GM18511 (cell line): ENCODE measurements around the gene MAMLD1.

Experiments
- ATAC-seq: cut with Tn5 transposase; IDR thresholded peaks from one replicate; pipeline ENCODE4 v1.9.1; 2021; ENCODE audit warnings: mild to moderate bottlenecking, moderate library complexity; ENCODE audit not compliant: unreplicated experiment

The MAMLD1 gene

DNA sequence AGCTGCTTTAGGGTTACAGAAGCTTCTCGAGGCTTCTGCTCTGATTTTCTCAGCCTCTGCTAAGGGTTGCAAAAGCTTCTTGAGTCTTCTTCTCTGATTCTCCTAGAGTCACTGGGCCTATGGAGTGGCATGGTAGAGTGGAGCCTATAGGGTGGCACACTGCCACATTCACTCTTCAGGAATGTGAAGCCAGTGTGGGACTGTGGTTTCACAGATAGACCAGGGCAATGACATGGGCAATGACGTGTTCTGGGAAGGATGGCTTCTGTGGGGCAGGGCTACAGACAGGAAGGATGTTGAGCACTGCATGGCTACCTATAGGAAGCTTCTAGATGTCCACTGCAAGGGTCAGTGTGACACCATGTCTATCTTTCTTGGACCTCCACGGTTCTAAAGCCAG, 11.0 kb upstream of the MAMLD1 start:
- ATAC-seq, result no peak

- no peak for ATAC-seq
These were observed 10.5 kb upstream of the MAMLD1 start for GRCh38 chrX:150352581-150352980.

DNA sequence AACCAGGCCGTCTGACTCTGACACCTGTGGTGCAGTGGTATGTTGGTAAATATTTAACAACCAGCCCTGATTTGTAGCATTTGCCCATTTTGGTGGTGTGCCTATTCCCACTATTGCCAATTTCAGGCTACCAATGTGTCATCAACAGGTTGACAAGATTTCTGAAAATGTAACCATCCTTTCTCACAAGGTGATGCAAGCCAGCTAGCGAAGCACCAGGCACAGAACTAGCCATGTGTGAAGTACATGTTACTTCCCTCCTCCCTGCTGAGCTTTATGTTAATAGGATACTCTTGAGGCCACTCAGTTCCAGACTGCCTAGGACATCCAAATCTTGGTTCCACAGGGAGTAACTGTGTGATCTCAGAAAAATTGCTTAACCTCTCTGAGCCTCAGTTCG, 7.2 kb upstream of the MAMLD1 start:
- ATAC-seq, result no peak

- no peak for ATAC-seq
These were observed 5.3 kb upstream of the MAMLD1 start for GRCh38 chrX:150357790-150358189.

DNA sequence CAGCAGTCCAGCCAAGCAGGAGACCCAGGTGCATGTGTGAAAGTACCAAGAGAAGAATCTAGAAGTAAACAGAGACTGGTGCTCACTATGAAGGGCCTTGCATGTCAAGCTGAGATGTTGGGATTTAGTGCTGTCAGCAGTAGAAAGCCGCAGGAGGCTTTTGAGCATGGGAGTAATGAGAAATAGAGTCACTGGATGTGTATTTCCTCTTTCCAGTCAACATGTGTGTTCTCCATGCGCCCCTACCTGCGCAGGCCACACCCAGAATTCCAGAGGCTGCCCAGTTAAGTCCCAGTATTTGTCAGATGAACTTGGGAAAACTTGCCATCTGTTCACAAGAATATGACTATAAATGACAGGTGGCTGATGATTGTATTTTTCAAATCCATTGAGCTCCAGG, 4.5 kb upstream of the MAMLD1 start:
- ATAC-seq, result no peak

DNA sequence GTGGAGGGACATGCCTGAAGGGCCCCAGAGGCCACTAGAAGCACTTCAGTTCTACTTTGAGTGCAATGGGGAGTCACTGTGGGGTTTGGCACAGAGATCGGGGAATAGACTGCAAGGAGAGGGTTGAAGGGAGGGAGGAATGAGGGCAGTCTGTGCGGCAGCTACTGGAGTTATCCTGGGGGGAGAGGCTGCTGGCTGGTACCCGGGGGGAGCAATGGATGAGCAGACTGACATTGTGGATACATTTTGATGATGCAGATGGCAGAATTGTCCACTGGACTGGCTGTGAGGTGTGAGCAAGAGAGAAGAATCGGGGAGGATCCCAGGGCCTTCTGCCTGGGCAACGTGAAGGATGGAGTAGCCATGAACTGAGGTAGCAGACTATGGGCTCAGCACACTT, 2.8 kb upstream of the MAMLD1 start:
- no peak for ATAC-seq

- ATAC-seq, result no peak
These were observed 1.9 kb upstream of the MAMLD1 start for GRCh38 chrX:150361070-150361776.

- ATAC-seq, result no peak
These were observed 1.3 kb upstream of the MAMLD1 start for GRCh38 chrX:150361777-150362351.

GRCh38 chrX:150363561-150364346, 637 bp downstream of the MAMLD1 start:
- ATAC-seq, result no peak

DNA sequence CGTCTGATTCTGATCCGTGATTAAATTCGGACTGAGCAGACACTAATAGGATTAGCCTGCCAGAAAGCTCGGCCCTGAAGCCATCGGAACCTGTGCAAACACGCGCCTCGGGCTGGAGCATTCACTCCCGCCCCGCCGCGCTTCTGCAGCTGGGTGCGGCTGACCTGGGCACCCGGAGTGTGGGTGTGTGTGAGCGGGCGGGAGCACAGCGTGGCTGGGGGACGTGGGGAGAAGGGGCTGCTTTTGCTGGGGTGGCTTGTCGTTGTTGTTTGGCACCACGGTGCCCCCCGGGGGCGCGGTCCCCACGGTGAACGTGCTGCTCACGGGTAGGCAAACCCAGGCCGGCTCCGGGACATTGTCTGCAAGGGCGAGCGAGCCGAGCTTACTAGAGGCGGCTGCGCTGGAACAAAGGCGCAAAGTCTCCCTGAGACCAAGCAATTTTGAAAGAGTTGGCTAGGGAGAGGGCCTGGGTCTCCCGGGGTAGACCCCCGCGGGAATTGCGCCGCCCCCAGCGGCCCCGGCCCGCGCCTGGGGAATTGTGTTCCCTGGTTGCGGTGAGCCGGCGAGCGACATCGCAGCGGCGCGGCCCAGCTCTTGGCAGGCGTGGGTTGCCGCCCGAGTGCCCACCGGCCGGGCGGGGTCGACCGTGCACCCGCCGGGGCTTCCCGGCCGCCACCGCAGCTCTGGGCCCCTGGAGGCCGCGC, 1.4 kb downstream of the MAMLD1 start:
- no peak for ATAC-seq

DNA sequence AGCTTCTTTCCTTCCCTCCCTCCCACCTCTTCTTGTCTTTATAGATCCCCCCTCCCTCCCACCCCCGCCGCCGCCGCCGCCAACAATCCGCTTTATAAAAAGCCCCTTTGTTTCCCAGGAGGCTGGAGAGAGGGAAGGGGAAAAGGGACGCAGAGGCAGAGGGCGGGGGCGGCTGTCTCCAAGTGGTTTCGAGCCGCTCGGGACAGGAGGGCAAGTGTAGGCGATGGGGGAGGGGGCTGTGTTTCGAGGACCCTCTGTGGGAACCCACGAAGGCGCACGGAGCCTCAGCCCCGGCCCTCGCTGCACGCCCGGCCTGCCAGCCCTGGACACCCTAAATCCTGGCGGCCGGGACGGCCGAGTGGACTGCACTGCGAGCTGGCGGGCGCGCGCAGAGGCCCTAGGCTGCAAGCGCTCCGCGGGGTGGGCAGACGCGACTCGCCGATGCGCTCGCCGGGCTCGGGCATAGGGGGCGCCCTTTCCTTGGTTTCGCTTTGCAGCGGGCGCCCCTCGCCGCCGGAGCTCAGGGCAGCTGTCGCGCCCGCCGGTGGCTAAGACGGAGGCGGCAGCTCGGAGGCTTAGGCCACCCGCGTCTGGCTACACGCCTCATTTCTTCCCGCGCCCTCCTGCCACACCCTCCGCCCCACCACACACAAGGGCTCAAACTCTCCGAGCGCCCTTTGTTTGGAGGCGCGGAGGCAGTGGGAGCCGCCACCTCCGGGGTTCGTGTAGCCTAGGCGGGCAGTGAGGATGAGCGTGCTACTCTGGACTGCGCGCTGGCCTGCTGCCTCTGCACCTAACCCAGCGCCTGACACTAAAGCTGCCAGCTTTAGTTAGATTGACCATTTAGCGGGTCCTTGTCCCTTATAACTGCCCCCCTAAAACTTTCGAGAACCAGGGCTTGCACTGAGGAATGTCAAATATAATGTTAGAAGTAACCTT, 2.2 kb downstream of the MAMLD1 start:
- ATAC-seq, result no peak

DNA sequence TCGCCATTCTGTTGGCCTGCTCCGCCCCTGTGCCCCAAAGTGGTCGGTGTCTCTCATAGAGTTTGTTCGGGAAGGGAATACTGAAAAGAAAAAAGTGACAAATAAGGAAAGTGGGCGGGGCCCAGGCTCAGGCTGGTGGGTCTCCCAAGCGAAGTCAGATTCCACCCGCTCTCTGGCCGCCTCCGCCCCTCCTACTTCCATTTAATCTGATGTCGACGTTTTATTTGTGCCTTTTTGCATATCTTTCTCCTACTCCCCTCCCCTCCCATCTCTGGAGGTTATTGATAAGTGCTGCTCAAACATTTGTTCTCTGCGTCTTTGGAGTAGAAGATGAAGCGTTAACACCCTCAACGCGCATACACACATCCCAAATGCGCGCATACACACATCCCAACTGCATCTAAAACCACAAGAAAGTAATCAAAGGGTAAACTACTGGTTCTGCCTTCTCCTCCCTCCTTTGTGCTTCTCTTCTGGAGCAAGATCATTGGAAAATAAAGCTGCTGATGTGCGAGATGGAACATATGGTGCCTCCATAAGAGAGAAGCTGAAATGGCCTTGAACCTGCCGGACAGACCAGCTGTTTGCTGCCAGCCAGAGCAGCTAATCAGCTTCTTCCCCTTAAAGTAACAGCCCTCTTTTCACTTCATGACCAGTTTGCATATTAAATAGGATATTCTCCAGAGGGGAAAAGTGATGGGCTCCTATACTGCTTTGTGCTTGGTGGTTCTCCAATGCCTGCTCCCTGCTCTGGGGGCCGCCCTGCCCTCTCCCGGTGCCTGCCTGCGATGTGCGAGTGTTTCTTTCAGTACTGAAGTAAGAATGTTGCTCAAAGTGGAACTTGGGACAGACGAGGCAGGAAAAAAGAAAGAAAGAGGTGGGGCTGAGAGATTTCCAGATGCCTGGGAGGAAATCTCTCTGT, 3.1 kb downstream of the MAMLD1 start:
- no peak for ATAC-seq

GRCh38 chrX:150366951-150367545, 3.9 kb downstream of the MAMLD1 start:
- ATAC-seq, result no peak

DNA sequence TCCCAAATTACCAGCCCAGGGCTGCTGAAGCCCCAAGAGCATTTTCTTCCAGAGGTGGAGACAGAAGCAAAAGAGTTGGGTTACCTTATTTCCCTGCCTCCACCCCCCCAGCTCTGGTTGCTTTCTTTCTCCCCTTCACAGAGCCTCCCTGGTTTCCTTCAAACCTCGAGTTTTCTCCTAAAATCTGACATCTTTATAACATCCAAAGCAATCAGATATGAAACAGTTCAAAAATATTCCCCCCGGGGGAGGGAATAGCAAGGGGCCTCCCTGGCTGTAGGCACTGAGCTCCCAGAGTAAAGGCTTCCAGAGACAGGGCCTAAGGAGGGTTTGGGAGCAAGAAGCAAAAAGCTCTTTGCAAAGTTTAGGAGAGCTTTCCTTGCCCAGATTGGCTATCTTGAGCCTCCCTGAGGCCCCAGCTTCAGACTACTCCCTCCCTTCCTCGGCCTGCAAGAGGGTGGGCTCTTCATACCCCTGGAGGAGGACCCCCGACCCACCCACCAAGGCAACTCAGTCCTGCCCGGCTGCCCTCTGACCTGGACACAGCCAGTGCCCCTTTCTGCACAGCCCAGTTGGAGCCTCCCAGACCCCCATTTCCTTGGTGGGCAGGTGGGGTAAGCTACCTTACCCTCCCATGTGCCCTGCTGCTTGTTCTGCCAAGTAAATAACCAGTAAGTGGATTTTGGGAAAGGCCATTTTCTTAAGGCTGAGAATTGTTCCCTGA, 7.6 kb downstream of the MAMLD1 start:
- ATAC-seq, result no peak

DNA sequence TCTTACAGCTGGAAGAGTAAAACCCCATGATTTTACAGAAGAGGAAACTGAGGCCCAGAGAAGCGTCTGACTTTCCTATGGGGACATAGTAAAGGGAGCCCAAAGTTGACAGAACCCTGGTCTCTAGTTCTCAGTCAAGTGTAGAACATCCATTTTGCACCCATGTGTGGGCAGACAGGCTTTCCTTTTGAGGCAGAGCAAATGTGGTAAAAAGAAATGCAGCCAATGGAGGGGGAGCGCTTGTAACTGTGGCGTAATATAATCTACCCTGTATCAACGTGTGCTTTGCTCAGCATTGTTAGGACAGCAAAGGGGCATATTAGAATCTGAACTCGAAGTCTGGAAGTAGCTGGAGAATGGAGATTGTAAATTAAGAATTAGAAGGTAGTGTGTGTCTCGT, 8.8 kb downstream of the MAMLD1 start:
- ATAC-seq, result no peak

DNA sequence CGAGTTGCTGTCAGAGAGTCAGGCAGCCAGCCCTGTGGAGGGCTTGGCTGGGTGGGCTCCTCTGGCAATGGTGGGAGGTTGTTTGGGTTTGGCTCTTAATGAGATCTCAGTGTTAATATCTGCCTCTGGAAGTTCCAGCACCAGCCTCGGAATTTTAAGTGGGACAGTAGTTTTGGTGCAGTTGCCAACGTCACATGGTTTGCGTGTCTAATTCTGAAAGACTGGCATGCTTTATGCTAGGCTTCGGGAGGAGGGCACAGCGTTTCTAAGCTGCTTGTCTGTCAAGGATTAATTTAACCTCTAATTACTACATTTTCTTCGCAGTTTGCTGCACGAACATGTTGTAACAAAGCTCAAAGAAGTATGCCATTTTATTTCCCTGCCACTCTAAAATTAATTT, 9.2 kb downstream of the MAMLD1 start:
- no peak for ATAC-seq

DNA sequence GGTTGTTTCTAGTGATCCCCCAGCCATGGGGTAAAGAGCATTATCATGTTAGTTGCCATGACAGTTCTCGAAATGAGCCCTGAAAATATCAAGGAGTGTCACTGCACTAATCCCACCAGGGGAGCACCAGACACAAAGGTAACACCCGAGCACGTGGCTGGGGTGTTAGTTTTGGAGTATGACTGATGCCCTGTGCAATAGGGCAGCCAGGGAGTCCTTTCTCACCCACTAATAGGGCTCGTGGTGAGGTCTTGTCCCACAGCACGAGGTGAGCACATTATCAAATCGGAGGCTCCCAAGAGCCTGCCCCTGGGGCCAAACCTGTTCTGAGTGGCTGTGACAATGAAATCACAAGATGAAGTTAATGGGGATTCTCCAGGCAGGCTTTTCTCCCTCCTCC, 9.6 kb downstream of the MAMLD1 start:
- ATAC-seq, result no peak

- no peak for ATAC-seq
These were observed 12.2 kb downstream of the MAMLD1 start for GRCh38 chrX:150375243-150375770.
